Measurements from ENCODE around the gene MAMLD1.
A peak's percentile ranks its signal among the peaks of the same experiment; 100 is the strongest.

MAMLD1 gene

GRCh38 chrX:150506486-150506885, 143.4 kb downstream of the MAMLD1 start:
- no peak overlapping the region for H2BK12ac ChIP-seq (ENCODE audit: low read length in 2 of 2)
- DNase-seq: no peak
- no peak overlapping the region for H3K9ac ChIP-seq (ENCODE audit: low read length)
- no peaks in the 10 kb centered on the region for H3K9me3 ChIP-seq (ENCODE audit: control insufficient read depth, low read length)
- peaks cover 2% of the 10 kb centered on the region for H3K79me1 ChIP-seq (replicated peaks; ENCODE audit: low read length, poor library complexity, severe bottlenecking)
- H3K4me3 ChIP-seq (ENCODE audit: insufficient read depth in 1 of 2, low read depth in 1 of 2, low read length in 2 of 2): no peak overlapping the region
- no peak overlapping the region for H3K23ac ChIP-seq (ENCODE audit: low read length in 2 of 2)
- H3K4me2 ChIP-seq (ENCODE audit: low read length, poor library complexity, severe bottlenecking): no peak overlapping the region
- no peak overlapping the region for H2AK5ac ChIP-seq (ENCODE audit: low read length, severe bottlenecking)
- WGBS: 38% methylated on average over 5 of the region's 6 CpGs
- H3K4me1 ChIP-seq (ENCODE audit: control insufficient read depth, insufficient read depth, low read depth, low read length): peaks cover 7% of the 10 kb centered on the region
- H2BK5ac ChIP-seq (ENCODE audit: low read depth, low read length, poor library complexity, severe bottlenecking): no peak overlapping the region
- H3K36me3 ChIP-seq (ENCODE audit: control insufficient read depth in 1 of 2, insufficient read depth in 2 of 2, low read depth in 1 of 2, low read length in 2 of 2): peaks cover 0 to 3% of the 10 kb centered on the region in 2 experiments
- H3K27me3 ChIP-seq (ENCODE audit: control insufficient read depth in 1 of 2, insufficient read depth in 1 of 2, low read length in 2 of 2): peaks cover 0 to 14% of the 10 kb centered on the region in 2 experiments
- H2BK120ac ChIP-seq (ENCODE audit: low read depth, low read length): no peak overlapping the region
- H3K18ac ChIP-seq (ENCODE audit: low read depth in 1 of 2, low read length in 2 of 2): no peak overlapping the region
- no peak overlapping the region for H2BK15ac ChIP-seq (ENCODE audit: low read depth, poor library complexity, severe bottlenecking)
- no peak overlapping the region for H2AFZ ChIP-seq (ENCODE audit: low read depth, low read length)
- no peak overlapping the region for H3K4ac ChIP-seq (ENCODE audit: low read depth in 1 of 2, low read length in 2 of 2)
- no peak overlapping the region for H4K8ac ChIP-seq (ENCODE audit: low read length)
- H3K14ac ChIP-seq (ENCODE audit: low read length in 2 of 2): no peak overlapping the region
- no peak overlapping the region for H4K91ac ChIP-seq (ENCODE audit: low read length)
- no peak overlapping the region for H3K27ac ChIP-seq (ENCODE audit: low read length, poor library complexity, severe bottlenecking)

GRCh38 chrX:150507251-150507856, 144.2 kb downstream of the MAMLD1 start:
- Histone ChIP-seq H3K14ac (ENCODE audit: low read length in 2 of 2) (no peak overlapping the region), H3K9ac (ENCODE audit: low read length) (peak overlapping the region; percentile 48), H3K9me3 (ENCODE audit: control insufficient read depth, low read length) (no peaks in the 10 kb centered on the region), H3K27me3 (ENCODE audit: control insufficient read depth in 1 of 2, insufficient read depth in 1 of 2, low read length in 2 of 2) (peaks cover 0 to 14% of the 10 kb centered on the region in 2 experiments), H3K79me1 (replicated peaks; ENCODE audit: low read length, poor library complexity, severe bottlenecking) (peaks cover 2% of the 10 kb centered on the region), H4K8ac (ENCODE audit: low read length) (peak overlapping the region; percentile 7), H3K4me2 (ENCODE audit: low read length, poor library complexity, severe bottlenecking) (no peak overlapping the region), H2AK5ac (ENCODE audit: low read length, severe bottlenecking) (no peak overlapping the region), H3K23ac (ENCODE audit: low read length in 2 of 2) (no peak overlapping the region), H3K4ac (ENCODE audit: low read depth in 1 of 2, low read length in 2 of 2) (no peak overlapping the region), H2BK15ac (ENCODE audit: low read depth, poor library complexity, severe bottlenecking) (no peak overlapping the region), H4K91ac (ENCODE audit: low read length) (no peak overlapping the region), H3K4me1 (ENCODE audit: control insufficient read depth, insufficient read depth, low read depth, low read length) (peaks cover 7% of the 10 kb centered on the region), H3K27ac (ENCODE audit: low read length, poor library complexity, severe bottlenecking) (no peak overlapping the region), H2BK120ac (ENCODE audit: low read depth, low read length) (no peak overlapping the region), H3K18ac (ENCODE audit: low read depth in 1 of 2, low read length in 2 of 2) (no peak overlapping the region), H2BK5ac (ENCODE audit: low read depth, low read length, poor library complexity, severe bottlenecking) (no peak overlapping the region), H2BK12ac (ENCODE audit: low read length in 2 of 2) (no peak overlapping the region), H3K4me3 (ENCODE audit: insufficient read depth in 1 of 2, low read depth in 1 of 2, low read length in 2 of 2) (no peak overlapping the region), H3K36me3 (ENCODE audit: control insufficient read depth in 1 of 2, insufficient read depth in 2 of 2, low read depth in 1 of 2, low read length in 2 of 2) (peaks cover 0 to 11% of the 10 kb centered on the region in 2 experiments), H2AFZ (ENCODE audit: low read depth, low read length) (no peak overlapping the region)
- WGBS: 32% methylated on average over 16 of the region's 19 CpGs
- DNase-seq: no peak

GRCh38 chrX:150508018-150508417, 144.9 kb downstream of the MAMLD1 start:
- Histone ChIP-seq H2BK5ac (ENCODE audit: low read depth, low read length, poor library complexity, severe bottlenecking) (no peak overlapping the region), H3K18ac (ENCODE audit: low read depth in 1 of 2, low read length in 2 of 2) (no peak overlapping the region), H4K91ac (ENCODE audit: low read length) (no peak overlapping the region), H3K4me2 (ENCODE audit: low read length, poor library complexity, severe bottlenecking) (no peak overlapping the region), H3K4ac (ENCODE audit: low read depth in 1 of 2, low read length in 2 of 2) (no peak overlapping the region), H2BK12ac (ENCODE audit: low read length in 2 of 2) (no peak overlapping the region), H3K9ac (ENCODE audit: low read length) (peak overlapping the region; percentile 48), H3K27ac (ENCODE audit: low read length, poor library complexity, severe bottlenecking) (no peak overlapping the region), H3K9me3 (ENCODE audit: control insufficient read depth, low read length) (no peaks in the 10 kb centered on the region), H3K4me3 (ENCODE audit: insufficient read depth in 1 of 2, low read depth in 1 of 2, low read length in 2 of 2) (no peak overlapping the region), H3K36me3 (ENCODE audit: control insufficient read depth in 1 of 2, insufficient read depth in 2 of 2, low read depth in 1 of 2, low read length in 2 of 2) (peaks cover 0 to 17% of the 10 kb centered on the region in 2 experiments), H4K8ac (ENCODE audit: low read length) (no peak overlapping the region), H3K23ac (ENCODE audit: low read length in 2 of 2) (no peak overlapping the region), H3K14ac (ENCODE audit: low read length in 2 of 2) (no peak overlapping the region), H3K4me1 (ENCODE audit: control insufficient read depth, insufficient read depth, low read depth, low read length) (peaks cover 7% of the 10 kb centered on the region), H3K27me3 (ENCODE audit: control insufficient read depth in 1 of 2, insufficient read depth in 1 of 2, low read length in 2 of 2) (peaks cover 0 to 14% of the 10 kb centered on the region in 2 experiments), H3K79me1 (replicated peaks; ENCODE audit: low read length, poor library complexity, severe bottlenecking) (peaks cover 2% of the 10 kb centered on the region), H2AK5ac (ENCODE audit: low read length, severe bottlenecking) (no peak overlapping the region), H2BK120ac (ENCODE audit: low read depth, low read length) (no peak overlapping the region), H2BK15ac (ENCODE audit: low read depth, poor library complexity, severe bottlenecking) (no peak overlapping the region), H2AFZ (ENCODE audit: low read depth, low read length) (no peak overlapping the region)
- WGBS: 82% methylated on average over 3 of the region's 5 CpGs
- no peak for DNase-seq

GRCh38 chrX:150508451-150509367, 145.6 kb downstream of the MAMLD1 start:
- no peak overlapping the region for H3K4me3 ChIP-seq (ENCODE audit: insufficient read depth in 1 of 2, low read depth in 1 of 2, low read length in 2 of 2)
- H3K36me3 ChIP-seq (ENCODE audit: control insufficient read depth in 1 of 2, insufficient read depth in 2 of 2, low read depth in 1 of 2, low read length in 2 of 2): peaks cover 0 to 17% of the 10 kb centered on the region in 2 experiments
- no peak for DNase-seq
- no peak overlapping the region for H4K91ac ChIP-seq (ENCODE audit: low read length)
- 87% methylated on average over 11 of the region's 16 CpGs for WGBS
- H3K27me3 ChIP-seq (ENCODE audit: control insufficient read depth in 1 of 2, insufficient read depth in 1 of 2, low read length in 2 of 2): peaks cover 0 to 14% of the 10 kb centered on the region in 2 experiments
- H3K79me1 ChIP-seq (replicated peaks; ENCODE audit: low read length, poor library complexity, severe bottlenecking): peaks cover 2% of the 10 kb centered on the region
- no peaks in the 10 kb centered on the region for H3K9me3 ChIP-seq (ENCODE audit: control insufficient read depth, low read length)
- no peak overlapping the region for H3K4ac ChIP-seq (ENCODE audit: low read depth in 1 of 2, low read length in 2 of 2)
- peaks cover 5% of the 10 kb centered on the region for H3K4me1 ChIP-seq (ENCODE audit: control insufficient read depth, insufficient read depth, low read depth, low read length)
- no peak overlapping the region for H3K9ac ChIP-seq (ENCODE audit: low read length)
- no peak overlapping the region for H3K23ac ChIP-seq (ENCODE audit: low read length in 2 of 2)
- no peak overlapping the region for H2BK12ac ChIP-seq (ENCODE audit: low read length in 2 of 2)
- H3K4me2 ChIP-seq (ENCODE audit: low read length, poor library complexity, severe bottlenecking): no peak overlapping the region
- no peak overlapping the region for H2BK5ac ChIP-seq (ENCODE audit: low read depth, low read length, poor library complexity, severe bottlenecking)
- H3K14ac ChIP-seq (ENCODE audit: low read length in 2 of 2): no peak overlapping the region
- no peak overlapping the region for H3K18ac ChIP-seq (ENCODE audit: low read depth in 1 of 2, low read length in 2 of 2)
- no peak overlapping the region for H4K8ac ChIP-seq (ENCODE audit: low read length)
- H3K27ac ChIP-seq (ENCODE audit: low read length, poor library complexity, severe bottlenecking): no peak overlapping the region
- no peak overlapping the region for H2AFZ ChIP-seq (ENCODE audit: low read depth, low read length)
- H2BK120ac ChIP-seq (ENCODE audit: low read depth, low read length): no peak overlapping the region
- no peak overlapping the region for H2BK15ac ChIP-seq (ENCODE audit: low read depth, poor library complexity, severe bottlenecking)
- no peak overlapping the region for H2AK5ac ChIP-seq (ENCODE audit: low read length, severe bottlenecking)
